MM.1S (cell line): ENCODE data around the gene ACOXL.

Source experiments
- EZH2 ChIP-seq: fragments of 300-600 bp; sonication (generic); optimal IDR thresholded peaks from 2 replicates; pipeline ENCODE3; 2017; ENCODE audit warnings: low read depth, mild to moderate bottlenecking, antibody characterized with exemption, low read length, mixed read lengths
- TF ChIP-seq, protein P1 (sequence below): fragments of 300-600 bp; sonication (generic); IDR thresholded peaks from 2 replicates; pipeline ENCODE4 v1.5.1; 2016; ENCODE audit warnings: antibody characterized with exemption, low read length, mixed read lengths

- TF ChIP-seq, protein P1, sequence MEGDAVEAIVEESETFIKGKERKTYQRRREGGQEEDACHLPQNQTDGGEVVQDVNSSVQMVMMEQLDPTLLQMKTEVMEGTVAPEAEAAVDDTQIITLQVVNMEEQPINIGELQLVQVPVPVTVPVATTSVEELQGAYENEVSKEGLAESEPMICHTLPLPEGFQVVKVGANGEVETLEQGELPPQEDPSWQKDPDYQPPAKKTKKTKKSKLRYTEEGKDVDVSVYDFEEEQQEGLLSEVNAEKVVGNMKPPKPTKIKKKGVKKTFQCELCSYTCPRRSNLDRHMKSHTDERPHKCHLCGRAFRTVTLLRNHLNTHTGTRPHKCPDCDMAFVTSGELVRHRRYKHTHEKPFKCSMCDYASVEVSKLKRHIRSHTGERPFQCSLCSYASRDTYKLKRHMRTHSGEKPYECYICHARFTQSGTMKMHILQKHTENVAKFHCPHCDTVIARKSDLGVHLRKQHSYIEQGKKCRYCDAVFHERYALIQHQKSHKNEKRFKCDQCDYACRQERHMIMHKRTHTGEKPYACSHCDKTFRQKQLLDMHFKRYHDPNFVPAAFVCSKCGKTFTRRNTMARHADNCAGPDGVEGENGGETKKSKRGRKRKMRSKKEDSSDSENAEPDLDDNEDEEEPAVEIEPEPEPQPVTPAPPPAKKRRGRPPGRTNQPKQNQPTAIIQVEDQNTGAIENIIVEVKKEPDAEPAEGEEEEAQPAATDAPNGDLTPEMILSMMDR = no peak
- TF ChIP-seq EZH2 = no peak
Observed at GRCh38 chr2:110780461-110780860, 48.1 kb downstream of the ACOXL start.
